B cell (primary cell): ENCODE data around the gene ABCA7. TPM values are rescaled to one million over a fixed set of nuclear protein-coding genes. Genes with fewer than 3 reads are reported as not detected.
A peak's percentile ranks its signal among the peaks of the same experiment; 100 is the strongest.

Source experiments
- ATAC-seq: fragments of 200-7000 bp; cut with Tn5 transposase; one replicate; pipeline ENCODE4 v1.10.0; 2021; ENCODE audit warnings: low read depth, mild to moderate bottlenecking, moderate number of reproducible peaks, moderate library complexity
- CTCF ChIA-PET: fragments of 350-600 bp; sonication (Branson Sonifier 250); formaldehyde crosslinking; loops from one replicate; lab custom pipeline; 2021; ENCODE audit warnings: antibody characterized with exemption, inconsistent platforms; lab: Charles Lee
- POLR2A ChIA-PET: fragments of 350-600 bp; sonication (Branson Sonifier 250); formaldehyde crosslinking; loops from one replicate; lab custom pipeline; 2021; ENCODE audit warnings: antibody characterized with exemption; lab: Charles Lee
- DNase-seq: peaks from one replicate; pipeline ENCODE4 v3.0.0; 2013
- H2AFZ ChIP-seq: 2 replicates; pipeline ENCODE4 v1.6.1; 2012; ENCODE audit warnings: mild to moderate bottlenecking, low read depth, low read length; ENCODE audit not compliant: insufficient read depth, poor library complexity, severe bottlenecking
- H3K27ac ChIP-seq, 2 donors: 1 replicate in 1 of 2; 2 replicates in 1 of 2; pipeline ENCODE4 v1.5.1; 2012 to 2013; ENCODE audit warnings: low read length in 2 of 2, mild to moderate bottlenecking in 2 of 2, moderate library complexity in 1 of 2
- H3K27me3 ChIP-seq, 4 experiments: fragments of 200-600 bp in 1 of 4; sonication (generic) in 1 of 4; replicated peaks in 1 of 4; 1 replicate in 2 of 4; 2 replicates in 2 of 4; pipeline versions ENCODE4 v1.6.1 to v1.7.0; 2013 to 2016; ENCODE audit warnings: low read length in 3 of 4, mild to moderate bottlenecking in 2 of 4, mixed read lengths in 1 of 4, moderate library complexity in 1 of 4; ENCODE audit not compliant: insufficient read depth in 4 of 4, control insufficient read depth in 3 of 4; ENCODE audit errors: control extremely low read depth in 1 of 4
- H3K36me3 ChIP-seq, 2 experiments: replicated peaks in 1 of 2; 1 replicate in 1 of 2; 2 replicates in 1 of 2; pipeline versions ENCODE4 v1.6.1 to v1.7.1; 2013; ENCODE audit warnings: low read length in 1 of 2; ENCODE audit not compliant: insufficient read depth in 2 of 2, control insufficient read depth in 1 of 2; ENCODE audit errors: control extremely low read depth in 1 of 2, extremely low read depth in 1 of 2
- H3K4me1 ChIP-seq, 2 donors: fragments of 200-600 bp in 1 of 2; sonication (generic) in 1 of 2; 1 replicate in 1 of 2; 2 replicates in 1 of 2; pipeline versions ENCODE4 v1.5.1 to v1.6.1; 2013 to 2017; ENCODE audit warnings: low read length in 2 of 2; ENCODE audit not compliant: control insufficient read depth in 2 of 2, insufficient read depth in 2 of 2
- H3K4me2 ChIP-seq: replicated peaks from 2 replicates; pipeline ENCODE3; 2012; ENCODE audit warnings: mild to moderate bottlenecking, low read depth, low read length; ENCODE audit not compliant: poor library complexity, severe bottlenecking
- H3K4me3 ChIP-seq, 5 experiments: fragments of 200-600 bp in 1 of 5; sonication (generic) in 1 of 5; 1 replicate in 3 of 5; 2 replicates in 2 of 5; pipeline versions ENCODE4 v1.5.1 to v1.7.0; 2011 to 2016; ENCODE audit warnings: low read length in 4 of 5, mild to moderate bottlenecking in 4 of 5, low read depth in 2 of 5, control low read depth in 1 of 5, moderate library complexity in 1 of 5; ENCODE audit not compliant: insufficient read depth in 1 of 5; ENCODE audit errors: control extremely low read depth in 1 of 5, extremely low read depth in 1 of 5
- H3K79me2 ChIP-seq: fragments of 200-600 bp; sonication (generic); one replicate; pipeline ENCODE4 v1.6.0; 2016; ENCODE audit warnings: low read length; ENCODE audit not compliant: control insufficient read depth, insufficient read depth
- H3K9ac ChIP-seq: fragments of 200-600 bp; sonication (generic); 2 replicates; pipeline ENCODE4 v1.6.1; 2017; ENCODE audit warnings: mild to moderate bottlenecking, low read length, moderate library complexity
- H3K9me3 ChIP-seq, 3 donors: one replicate each; pipeline versions ENCODE4 v1.6.1 to v1.7.1; 2013; ENCODE audit warnings: low read length in 2 of 3; ENCODE audit not compliant: control insufficient read depth in 2 of 3, insufficient read depth in 1 of 3; ENCODE audit errors: control extremely low read depth in 1 of 3
- H4K20me1 ChIP-seq: 2 replicates; pipeline ENCODE4 v1.6.0; 2012; ENCODE audit warnings: mild to moderate bottlenecking, low read length; ENCODE audit not compliant: insufficient read depth, control insufficient read depth, poor library complexity, severe bottlenecking
- H3K27ac Mint-ChIP-seq: one replicate; pipeline ENCODE4 v1.8.0; 2021; ENCODE audit warnings: mixed read lengths
- H3K27me3 Mint-ChIP-seq: one replicate; pipeline ENCODE4 v1.8.0; 2021; ENCODE audit warnings: mixed read lengths
- H3K4me1 Mint-ChIP-seq: one replicate; pipeline ENCODE4 v1.8.0; 2021; ENCODE audit warnings: mixed read lengths
- H3K4me3 Mint-ChIP-seq: one replicate; pipeline ENCODE4 v1.8.0; 2021; ENCODE audit warnings: mixed read lengths
- H3K9me3 Mint-ChIP-seq: one replicate; pipeline ENCODE4 v1.8.0; 2022; ENCODE audit warnings: mixed read lengths; ENCODE audit not compliant: insufficient read depth
- EZH2 ChIP-seq: IDR thresholded peaks from 2 replicates; pipeline ENCODE4 v1.6.1; 2012; ENCODE audit warnings: borderline replicate concordance, low read depth, mild to moderate bottlenecking, moderate library complexity, low read length; ENCODE audit not compliant: insufficient read depth, poor library complexity, severe bottlenecking
- WGBS: methylation state at CpG from one replicate; pipeline ENCODE4 v1.1.5; 2013; ENCODE audit warnings: missing lambda C conversion rate; ENCODE audit not compliant: insufficient coverage; 5-methylcytosine and 5-hydroxymethylcytosine counted together
- intact Hi-C: fragments of 100-400 bp; cut with micrococcal nuclease; formaldehyde crosslinking; loops from one replicate; pipeline ENCODE4 v1.10.0; 2022
- polyA plus RNA-seq: library from polyadenylated mRNA; depleted of rRNA; stranded (reverse); fragments of >200 nt; gene quantifications from 2 replicates; pipeline ENCODE4 v1.2.3, GENCODE V29; 2012
- total RNA-seq, 2 donors: library from RNA; stranded (reverse); fragments of 120-200 nt in 1 of 2; gene quantifications; 1 replicate in 1 of 2; 2 replicates in 1 of 2; pipeline versions ENCODE4 v1.2.3 to v1.2.4, GENCODE V29; 2013 to 2022
- TF ChIP-seq, protein P1 (sequence below): fragments of 200-600 bp; IDR thresholded peaks from one replicate; pipeline ENCODE4 v1.8.0; 2022; ENCODE audit warnings: antibody characterized with exemption, mild to moderate bottlenecking

Gene ABCA7
- total and polyA plus RNA-seq, 2 donors (not counting 1 experiment from before 2014, with no cell fraction given): 192 to 281 TPM

DNA sequence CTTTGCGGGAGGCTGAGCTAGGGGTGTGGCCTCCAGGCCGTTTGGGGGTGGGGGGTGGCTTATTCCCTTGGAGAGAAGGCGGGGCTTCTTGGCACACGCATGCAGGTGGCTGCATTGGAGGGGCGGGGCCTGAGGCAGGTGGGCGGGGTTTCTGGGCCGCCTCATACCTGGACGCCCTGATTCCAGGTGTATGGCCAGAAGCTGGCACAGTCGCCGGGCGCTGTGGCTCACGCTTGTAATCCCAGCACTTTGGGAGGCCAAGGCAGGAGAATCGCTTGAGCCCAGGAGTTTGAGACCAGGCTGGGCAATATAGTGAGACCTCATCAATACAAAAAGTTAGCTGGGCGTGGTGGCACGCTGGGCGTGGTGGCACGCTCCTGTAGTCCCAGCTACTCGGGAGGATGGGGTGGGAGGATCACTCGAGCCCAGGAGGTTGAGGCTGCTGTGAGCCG, 7.8 kb downstream of the ABCA7 start:
- CTCF ChIA-PET: interaction anchor here (0.6 to 1.7 kb wide), 5 partner anchors 17 to 151 kb away, joined by 3 to 9 read pairs (median 4); no protein-coding TSS in a partner anchor
- Mint-ChIP-seq H3K9me3 (no peaks in the 10 kb centered on the region), H3K27me3 (no peaks in the 10 kb centered on the region), H3K4me1 (peaks cover 9% of the 10 kb centered on the region), H3K4me3 (no peak overlapping the region), H3K27ac (no peak overlapping the region)
- Histone ChIP-seq H3K36me3 (peaks cover 0 to 60% of the 10 kb centered on the region in 2 experiments), H3K27me3 (no peaks in the 10 kb centered on the region), H2AFZ (no peak overlapping the region), H3K9ac (no peak overlapping the region), H3K27ac (no peak overlapping the region), H4K20me1 (peaks cover 45% of the 10 kb centered on the region), H3K9me3 (peaks cover 0 to 7% (median 0%) of the 10 kb centered on the region in 3 donors), H3K4me2 (peak overlapping the region; percentile 19), H3K79me2 (peaks cover 35% of the 10 kb centered on the region), H3K4me1 (peaks cover 0 to 11% of the 10 kb centered on the region in 2 donors), H3K4me3 (no peak overlapping the region)
- TF ChIP-seq, protein P1, sequence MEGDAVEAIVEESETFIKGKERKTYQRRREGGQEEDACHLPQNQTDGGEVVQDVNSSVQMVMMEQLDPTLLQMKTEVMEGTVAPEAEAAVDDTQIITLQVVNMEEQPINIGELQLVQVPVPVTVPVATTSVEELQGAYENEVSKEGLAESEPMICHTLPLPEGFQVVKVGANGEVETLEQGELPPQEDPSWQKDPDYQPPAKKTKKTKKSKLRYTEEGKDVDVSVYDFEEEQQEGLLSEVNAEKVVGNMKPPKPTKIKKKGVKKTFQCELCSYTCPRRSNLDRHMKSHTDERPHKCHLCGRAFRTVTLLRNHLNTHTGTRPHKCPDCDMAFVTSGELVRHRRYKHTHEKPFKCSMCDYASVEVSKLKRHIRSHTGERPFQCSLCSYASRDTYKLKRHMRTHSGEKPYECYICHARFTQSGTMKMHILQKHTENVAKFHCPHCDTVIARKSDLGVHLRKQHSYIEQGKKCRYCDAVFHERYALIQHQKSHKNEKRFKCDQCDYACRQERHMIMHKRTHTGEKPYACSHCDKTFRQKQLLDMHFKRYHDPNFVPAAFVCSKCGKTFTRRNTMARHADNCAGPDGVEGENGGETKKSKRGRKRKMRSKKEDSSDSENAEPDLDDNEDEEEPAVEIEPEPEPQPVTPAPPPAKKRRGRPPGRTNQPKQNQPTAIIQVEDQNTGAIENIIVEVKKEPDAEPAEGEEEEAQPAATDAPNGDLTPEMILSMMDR: no peak
- TF ChIP-seq EZH2: no peak
- intact Hi-C loops: no loop called here
- 90% methylated on average over 16 of the region's 20 CpGs for WGBS
- POLR2A ChIA-PET: interaction anchor here (0.6 to 2.0 kb wide), 5 partner anchors 10 to 33 kb away, joined by 3 to 8 read pairs (median 3); partner anchors contain the start of gene ARHGAP45
- no peak for ATAC-seq
- DNase-seq: no peak

DNA sequence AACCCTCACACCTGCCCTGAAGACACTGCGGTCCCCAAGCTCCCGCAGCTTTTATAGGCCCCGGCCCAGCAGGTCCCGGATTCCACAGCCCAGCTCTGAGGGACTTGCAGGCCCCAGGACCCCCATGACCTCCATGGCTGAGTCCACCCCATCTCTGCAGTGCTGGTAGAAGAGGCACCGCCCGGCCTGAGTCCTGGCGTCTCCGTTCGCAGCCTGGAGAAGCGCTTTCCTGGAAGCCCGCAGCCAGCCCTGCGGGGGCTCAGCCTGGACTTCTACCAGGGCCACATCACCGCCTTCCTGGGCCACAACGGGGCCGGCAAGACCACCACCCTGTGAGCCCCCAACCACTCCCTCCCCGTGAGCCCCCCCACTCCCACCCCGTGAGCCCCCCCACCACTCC, 9.2 kb downstream of the ABCA7 start:
- Histone ChIP-seq H3K9ac (no peak overlapping the region), H3K27me3 (no peaks in the 10 kb centered on the region), H3K9me3 (peaks cover 0 to 10% (median 0%) of the 10 kb centered on the region in 3 donors), H3K36me3 (peaks cover 0 to 62% of the 10 kb centered on the region in 2 experiments), H3K27ac (no peak overlapping the region), H3K79me2 (peaks cover 25% of the 10 kb centered on the region), H3K4me1 (peaks cover 0 to 11% of the 10 kb centered on the region in 2 donors), H2AFZ (no peak overlapping the region), H3K4me3 (no peak overlapping the region), H4K20me1 (peaks cover 33% of the 10 kb centered on the region), H3K4me2 (no peak overlapping the region)
- DNase-seq: no peak
- Mint-ChIP-seq H3K4me1 (peaks cover 9% of the 10 kb centered on the region), H3K9me3 (no peaks in the 10 kb centered on the region), H3K4me3 (no peak overlapping the region), H3K27me3 (no peaks in the 10 kb centered on the region), H3K27ac (no peak overlapping the region)
- ChIA-PET CTCF (interaction anchor here (1.5 kb wide), 1 partner anchor 37 kb away, joined by 9 read pairs; no protein-coding TSS in a partner anchor), POLR2A (interaction anchor here (0.7 to 2.0 kb wide), 2 partner anchors 18 to 25 kb away, joined by 3 to 8 read pairs; partner anchors contain the start of gene ARHGAP45)
- 96% methylated on average over 12 of the region's 17 CpGs for WGBS
- no peak for TF ChIP-seq EZH2
- TF ChIP-seq, protein P1: no peak
- intact Hi-C loops: no loop called here
- no peak for ATAC-seq
